K562 (cell line): ENCODE results near the gene SAMD10.

Experiments used
- CCAR2 ChIP-seq: fragments of 200-400 bp; formaldehyde crosslinking; IDR thresholded peaks from 2 replicates; pipeline ENCODE4 v1.6.1; 2017; ENCODE audit warnings: mild to moderate bottlenecking, low read depth, low read length
- EP300 ChIP-seq: IDR thresholded peaks from 2 replicates; pipeline ENCODE4 v1.6.1; 2012; ENCODE audit warnings: low read length, improper control_type of control experiment
- POLR2A ChIP-seq: fragments of 450-650 bp; conservative IDR thresholded peaks from 2 replicates; pipeline ENCODE4 v1.6.1; 2016
- TF ChIP-seq, protein P1 (sequence below): sonication (generic); formaldehyde crosslinking; IDR thresholded peaks from 2 replicates; pipeline ENCODE4 v1.8.0; 2022; ENCODE audit warnings: missing genetic modification reagents, mild to moderate bottlenecking, borderline replicate concordance
- TF ChIP-seq, protein P2 (sequence below): fragments of 250-450 bp; sonication (Bioruptor Pico); IDR thresholded peaks from 2 replicates; pipeline ENCODE4 v1.9.0; 2021; ENCODE audit warnings: mild to moderate bottlenecking
- TF ChIP-seq, protein P3 (sequence below), 3 experiments: IDR thresholded peaks in 2 of 3; conservative IDR thresholded peaks in 1 of 3; 2 replicates each; pipeline ENCODE4 v1.5.1; 2011 to 2012; ENCODE audit warnings: low read length in 3 of 3, mild to moderate bottlenecking in 3 of 3, control low read depth in 2 of 3, improper control_type of control experiment in 1 of 3, inconsistent platforms in 1 of 3, low read depth in 1 of 3, mixed read lengths in 1 of 3, moderate library complexity in 1 of 3; ENCODE audit not compliant: insufficient read depth in 2 of 3

DNA sequence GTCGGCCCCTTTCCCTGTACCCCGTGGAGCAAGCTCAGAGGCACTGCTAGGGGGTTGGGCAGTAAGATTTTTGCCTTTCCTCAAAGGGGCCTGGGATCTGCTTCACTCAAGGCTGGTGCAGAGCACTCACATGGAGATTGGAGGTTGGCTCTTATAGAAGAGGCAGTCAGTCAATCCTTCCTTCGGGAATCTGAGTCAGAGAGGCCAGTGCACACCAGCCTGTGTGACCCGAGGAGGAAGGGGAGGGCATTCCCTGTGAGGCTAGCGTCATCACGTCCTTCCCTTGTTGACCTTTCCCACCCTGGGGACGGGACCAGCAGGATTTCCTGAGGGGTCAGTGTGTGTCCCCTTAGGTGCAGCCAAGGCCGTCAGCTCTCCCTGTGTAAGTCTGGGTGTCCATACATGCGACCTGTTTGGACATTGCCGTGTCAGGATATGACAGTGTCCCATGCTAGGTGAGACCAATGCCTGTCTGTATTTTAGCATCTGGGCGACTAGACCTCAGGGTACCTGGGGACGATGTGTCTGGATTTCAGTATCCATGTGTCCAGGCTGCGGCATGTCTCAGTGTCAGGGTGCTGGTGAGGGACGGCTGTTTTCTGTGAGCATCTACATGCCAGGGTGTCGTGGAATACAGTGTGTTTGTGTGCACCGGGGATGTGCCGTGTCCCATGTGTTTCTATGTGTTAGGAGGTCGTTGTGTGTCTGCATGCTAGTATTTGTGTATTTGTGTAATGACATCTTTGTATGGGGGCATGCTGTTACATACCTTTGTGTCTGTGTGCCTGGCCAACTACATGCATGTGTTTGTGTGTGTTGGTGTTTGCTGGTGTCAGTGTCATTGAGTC is 6.9 kb downstream of the SAMD10 start:
- TF ChIP-seq, protein P1, sequence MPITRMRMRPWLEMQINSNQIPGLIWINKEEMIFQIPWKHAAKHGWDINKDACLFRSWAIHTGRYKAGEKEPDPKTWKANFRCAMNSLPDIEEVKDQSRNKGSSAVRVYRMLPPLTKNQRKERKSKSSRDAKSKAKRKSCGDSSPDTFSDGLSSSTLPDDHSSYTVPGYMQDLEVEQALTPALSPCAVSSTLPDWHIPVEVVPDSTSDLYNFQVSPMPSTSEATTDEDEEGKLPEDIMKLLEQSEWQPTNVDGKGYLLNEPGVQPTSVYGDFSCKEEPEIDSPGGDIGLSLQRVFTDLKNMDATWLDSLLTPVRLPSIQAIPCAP, result no peak
- no peak for TF ChIP-seq CCAR2
- TF ChIP-seq, protein P2, sequence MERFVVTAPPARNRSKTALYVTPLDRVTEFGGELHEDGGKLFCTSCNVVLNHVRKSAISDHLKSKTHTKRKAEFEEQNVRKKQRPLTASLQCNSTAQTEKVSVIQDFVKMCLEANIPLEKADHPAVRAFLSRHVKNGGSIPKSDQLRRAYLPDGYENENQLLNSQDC, result no peak
- peak; percentile 51 for TF ChIP-seq POLR2A
- no peak for TF ChIP-seq EP300
- TF ChIP-seq, protein P3, sequence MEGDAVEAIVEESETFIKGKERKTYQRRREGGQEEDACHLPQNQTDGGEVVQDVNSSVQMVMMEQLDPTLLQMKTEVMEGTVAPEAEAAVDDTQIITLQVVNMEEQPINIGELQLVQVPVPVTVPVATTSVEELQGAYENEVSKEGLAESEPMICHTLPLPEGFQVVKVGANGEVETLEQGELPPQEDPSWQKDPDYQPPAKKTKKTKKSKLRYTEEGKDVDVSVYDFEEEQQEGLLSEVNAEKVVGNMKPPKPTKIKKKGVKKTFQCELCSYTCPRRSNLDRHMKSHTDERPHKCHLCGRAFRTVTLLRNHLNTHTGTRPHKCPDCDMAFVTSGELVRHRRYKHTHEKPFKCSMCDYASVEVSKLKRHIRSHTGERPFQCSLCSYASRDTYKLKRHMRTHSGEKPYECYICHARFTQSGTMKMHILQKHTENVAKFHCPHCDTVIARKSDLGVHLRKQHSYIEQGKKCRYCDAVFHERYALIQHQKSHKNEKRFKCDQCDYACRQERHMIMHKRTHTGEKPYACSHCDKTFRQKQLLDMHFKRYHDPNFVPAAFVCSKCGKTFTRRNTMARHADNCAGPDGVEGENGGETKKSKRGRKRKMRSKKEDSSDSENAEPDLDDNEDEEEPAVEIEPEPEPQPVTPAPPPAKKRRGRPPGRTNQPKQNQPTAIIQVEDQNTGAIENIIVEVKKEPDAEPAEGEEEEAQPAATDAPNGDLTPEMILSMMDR (IDR thresholded peaks at IDR 0.05 in 2 of 3, conservative IDR thresholded peaks at IDR 0.05 in 1 of 3; ENCODE audit: insufficient read depth in 2 of 3, low read depth in 1 of 3, low read length in 3 of 3), result no peak
